ENCODE measurements around the gene LUC7L3.

GRCh38 chr17:50689956-50690886, 29.2 kb upstream of the LUC7L3 start:
- no peak for TF ChIP-seq POLR2A (IDR thresholded peaks at IDR 0.05; ENCODE audit: low read length)
- no peak for TF ChIP-seq GATA1 (IDR thresholded peaks at IDR 0.05; ENCODE audit: low read depth, low read length)

Measured in erythroblast (primary cell).